GM19455 (cell line): Measurements from ENCODE around the gene LILRB4.
"Not testable (repeated sequence)": the region's sequence is repeated elsewhere in the genome, so short reads cannot be mapped to it uniquely, and the experiment has no call there.

ENCODE experiments used
- ATAC-seq: cut with Tn5 transposase; IDR thresholded peaks from one replicate; pipeline ENCODE4 v1.9.1; 2021; ENCODE audit not compliant: unreplicated experiment

The LILRB4 gene

DNA sequence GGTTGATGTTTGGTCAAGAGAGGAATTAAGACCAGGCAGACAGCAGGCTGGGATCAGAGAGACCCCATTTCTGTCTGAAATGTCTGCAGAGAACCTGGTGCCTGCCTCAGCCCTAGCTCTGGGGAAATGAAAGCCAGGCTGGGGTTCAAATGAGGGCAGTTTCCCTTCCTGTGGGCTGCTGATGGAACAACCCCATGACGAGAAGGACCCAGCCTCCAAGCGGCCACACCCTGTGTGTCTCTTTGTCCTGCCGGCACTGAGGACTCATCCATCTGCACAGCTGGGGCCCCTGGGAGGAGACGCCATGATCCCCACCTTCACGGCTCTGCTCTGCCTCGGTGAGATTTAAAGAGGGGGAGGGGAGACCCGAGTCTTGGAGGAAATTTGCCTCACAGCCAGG, at the start of gene LILRB4:
Gene LILRB4 (plus strand): TSS at position 256 of the 400 bp plus-strand sequence. CDS start 49 bp downstream, at position 305.
- ATAC-seq: no peak

DNA sequence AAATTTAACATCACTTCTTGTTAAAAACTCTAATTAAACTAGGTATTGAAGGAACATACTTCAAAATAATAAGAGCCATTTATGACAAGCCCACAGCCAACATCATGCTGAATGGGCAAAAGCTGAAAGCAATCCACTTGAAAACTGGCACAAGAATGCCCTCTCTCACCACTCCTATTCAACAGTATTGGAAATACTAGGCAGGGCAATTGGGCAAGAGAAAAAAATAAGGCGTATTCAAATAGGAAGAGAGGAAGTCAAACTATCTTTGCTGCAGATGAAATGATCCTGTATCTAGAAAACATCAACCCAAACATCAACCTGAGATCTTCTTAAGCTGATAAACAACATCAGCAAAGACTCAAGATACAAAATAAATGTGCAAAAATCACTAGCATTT, 48.1 kb upstream of the LILRB4 start:
- no peak for ATAC-seq

DNA sequence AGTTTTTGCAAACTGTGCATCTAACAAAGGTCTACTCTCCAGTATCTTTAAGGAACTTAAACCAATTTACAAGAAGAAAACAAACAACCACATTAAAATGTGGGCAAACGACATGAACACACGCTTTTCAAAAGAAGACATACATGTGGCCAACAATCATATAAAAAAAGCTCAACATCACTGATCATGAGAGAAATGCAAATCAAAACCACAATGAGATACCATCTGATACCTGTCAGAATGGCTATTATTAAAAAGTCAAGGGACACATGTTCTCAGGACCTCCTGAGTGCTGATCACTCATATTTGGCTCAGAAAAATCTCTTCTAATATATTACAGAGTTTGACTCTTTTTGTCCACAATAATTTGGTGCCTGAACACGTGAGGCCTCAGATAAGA, 46.7 kb upstream of the LILRB4 start:
- peak; percentile 29 for ATAC-seq

DNA sequence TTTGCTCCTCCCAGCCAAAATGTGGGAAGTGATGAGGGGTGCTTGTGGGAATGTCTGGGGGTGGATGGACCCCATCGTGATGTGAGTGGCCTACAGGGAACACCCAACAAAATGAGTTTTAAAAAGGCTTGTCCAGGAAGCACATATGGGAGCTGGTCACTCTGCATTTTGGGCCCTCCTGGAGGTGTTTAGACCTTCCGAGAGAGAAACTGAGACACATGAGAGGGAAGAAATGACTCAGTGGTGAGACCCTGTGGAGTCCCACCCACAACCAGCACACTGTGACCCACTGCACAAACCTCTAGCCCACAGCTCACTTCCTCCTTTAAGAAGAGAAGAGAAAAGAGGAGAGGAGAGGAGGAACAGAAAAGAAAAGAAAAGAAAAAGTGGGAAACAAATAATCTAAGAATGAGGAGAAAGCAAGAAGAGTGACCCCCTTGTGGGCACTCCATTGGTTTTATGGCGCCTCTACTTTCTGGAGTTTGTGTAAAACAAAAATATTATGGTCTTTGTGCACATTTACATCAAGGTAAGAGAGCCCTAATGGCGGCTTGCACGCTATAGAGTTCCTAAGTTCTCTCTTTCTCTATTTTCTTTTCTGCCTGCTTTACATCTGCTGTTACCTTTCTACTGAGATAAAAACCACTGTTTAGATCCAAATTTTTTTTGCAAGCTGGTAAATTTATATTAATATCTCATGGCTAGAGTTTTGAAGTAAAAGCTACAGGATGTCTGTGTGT, 45.8 kb upstream of the LILRB4 start:
- peak; percentile 64 for ATAC-seq

DNA sequence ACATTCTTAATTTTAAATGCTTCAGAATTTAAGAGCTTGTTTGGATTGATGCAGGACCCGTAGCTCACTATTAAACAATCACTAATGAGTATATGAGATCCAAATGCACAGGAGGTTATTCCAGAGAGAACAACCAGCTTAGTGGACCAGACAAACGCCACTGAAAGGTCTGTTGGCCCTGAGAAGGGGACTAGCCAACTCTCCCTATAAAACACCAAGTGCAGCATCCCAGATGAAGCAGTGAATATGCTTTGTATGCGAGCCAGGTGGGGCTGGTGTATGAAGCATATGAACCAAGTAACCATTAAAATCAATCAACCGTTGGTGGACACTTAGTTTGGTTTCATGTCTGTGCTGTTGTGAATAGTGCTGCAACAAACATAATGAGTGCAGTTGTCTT, 42.3 kb upstream of the LILRB4 start:
- ATAC-seq: no peak

DNA sequence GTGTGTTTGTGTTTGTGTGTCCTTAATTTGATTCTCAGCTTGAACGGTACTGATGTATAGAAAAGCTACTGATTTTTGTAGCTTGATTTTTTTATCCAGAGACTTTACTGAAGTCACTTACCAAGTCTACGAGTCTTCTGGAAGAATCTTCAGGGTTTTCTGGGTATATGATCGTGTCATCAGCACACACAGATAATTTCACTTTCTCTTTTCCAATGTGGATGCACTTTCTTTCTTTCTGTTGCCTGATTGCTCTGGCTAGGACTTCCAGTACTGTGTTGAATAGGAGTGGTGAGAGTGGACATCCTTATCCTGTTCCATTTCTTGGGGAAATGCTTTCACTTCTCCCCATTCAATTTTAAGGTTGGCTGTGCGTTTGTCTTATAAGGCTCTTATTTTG, 40.4 kb upstream of the LILRB4 start:
- no peak for ATAC-seq

DNA sequence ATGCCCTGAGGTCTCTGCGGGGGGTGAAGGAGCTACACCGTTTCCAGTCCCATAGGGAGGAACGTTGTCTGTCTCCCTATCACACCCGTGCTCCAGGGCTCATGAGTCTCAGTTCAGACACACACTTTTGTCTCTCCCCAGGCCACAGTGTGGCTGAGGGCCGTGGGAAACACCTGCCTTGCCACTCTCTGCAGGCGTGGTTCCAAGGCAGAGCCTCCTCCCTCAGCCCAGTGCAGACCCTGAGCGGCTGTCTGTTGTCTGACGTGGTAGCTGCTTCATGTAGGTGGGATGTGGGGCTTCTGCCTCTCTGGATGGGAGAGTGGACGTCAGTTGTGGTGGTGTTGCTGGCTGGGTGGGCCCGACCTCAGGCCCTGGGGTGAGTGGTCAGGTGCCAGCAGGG, 38.6 kb upstream of the LILRB4 start:
- not testable (repeated sequence) for ATAC-seq

DNA sequence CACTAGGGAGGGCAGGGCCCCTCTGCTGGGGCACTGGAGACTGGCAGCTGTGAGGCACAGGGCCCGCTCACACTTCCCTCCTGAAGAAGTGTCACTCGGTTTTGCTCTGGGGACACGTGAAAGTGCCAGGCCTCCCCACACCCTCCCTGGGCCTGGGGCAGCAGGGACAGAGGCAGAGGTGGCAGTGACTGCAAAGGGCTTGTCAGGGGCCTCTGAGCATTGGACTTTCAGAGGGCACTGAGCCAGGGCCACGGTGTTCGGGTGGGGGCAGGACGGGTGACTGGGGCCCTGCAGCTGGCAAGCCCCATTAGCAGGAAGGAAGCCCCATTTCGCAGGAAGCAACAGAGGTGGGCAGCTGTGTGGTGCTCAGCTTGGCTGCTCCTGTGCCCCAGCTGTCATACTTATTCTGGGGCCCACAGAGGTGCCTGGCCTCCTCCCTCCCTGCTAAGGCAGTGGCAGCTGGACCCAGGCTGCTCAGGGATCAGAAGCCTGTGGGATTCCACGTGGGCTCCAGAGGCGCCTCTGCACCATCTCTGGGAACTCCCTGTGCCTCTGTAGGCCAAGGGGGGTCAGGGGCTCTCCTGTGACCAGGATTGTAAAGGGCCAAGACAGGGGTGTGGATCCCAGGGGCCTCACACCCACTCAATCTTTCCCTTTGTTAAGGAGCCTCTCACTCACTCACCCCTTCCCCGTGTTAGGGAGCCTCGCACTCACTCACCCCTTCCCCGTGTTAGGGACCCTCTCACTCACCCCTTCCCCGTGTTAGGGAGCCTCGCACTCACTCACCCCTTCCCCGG, 37.7 kb upstream of the LILRB4 start:
- not testable (repeated sequence) for ATAC-seq

DNA sequence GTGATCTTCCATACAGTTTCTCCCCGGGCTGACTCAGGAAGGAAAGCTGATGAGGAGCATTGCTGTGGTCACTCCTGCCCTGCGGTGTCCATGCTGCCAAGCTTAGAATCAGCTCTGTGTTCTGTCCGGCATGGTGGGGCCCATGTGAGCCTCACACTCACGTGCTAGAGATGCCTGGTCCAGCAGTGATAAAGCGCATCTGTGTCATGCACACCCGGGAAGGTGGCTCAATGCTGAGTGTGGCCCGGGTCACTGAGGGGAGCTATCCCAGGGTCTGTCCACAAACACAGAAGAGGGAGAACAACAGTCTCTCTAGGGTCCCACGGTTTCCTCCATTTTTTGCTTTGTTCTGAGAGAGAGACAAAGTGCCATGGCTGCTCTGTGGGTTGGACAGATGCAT, 36.0 kb upstream of the LILRB4 start:
- ATAC-seq: no peak

DNA sequence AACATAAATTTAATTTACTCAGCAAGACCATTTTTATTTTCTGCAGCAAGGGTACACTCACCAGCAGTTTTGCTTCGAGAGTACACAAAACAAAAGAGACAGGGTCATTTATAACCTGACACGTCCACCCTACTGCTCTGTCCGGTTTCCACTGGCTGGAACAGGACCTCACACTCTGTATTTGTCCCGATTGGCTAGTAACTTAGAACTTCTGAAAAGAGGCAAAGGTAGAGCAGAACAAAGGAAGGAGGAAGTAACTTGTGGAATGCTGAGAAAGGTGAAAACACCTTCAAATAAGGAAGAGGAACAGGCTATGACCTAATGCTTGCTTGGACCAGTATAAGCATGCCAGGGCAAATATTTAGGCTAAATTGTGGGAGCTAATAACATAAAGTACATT, 34.9 kb upstream of the LILRB4 start:
- ATAC-seq: not testable (repeated sequence)

DNA sequence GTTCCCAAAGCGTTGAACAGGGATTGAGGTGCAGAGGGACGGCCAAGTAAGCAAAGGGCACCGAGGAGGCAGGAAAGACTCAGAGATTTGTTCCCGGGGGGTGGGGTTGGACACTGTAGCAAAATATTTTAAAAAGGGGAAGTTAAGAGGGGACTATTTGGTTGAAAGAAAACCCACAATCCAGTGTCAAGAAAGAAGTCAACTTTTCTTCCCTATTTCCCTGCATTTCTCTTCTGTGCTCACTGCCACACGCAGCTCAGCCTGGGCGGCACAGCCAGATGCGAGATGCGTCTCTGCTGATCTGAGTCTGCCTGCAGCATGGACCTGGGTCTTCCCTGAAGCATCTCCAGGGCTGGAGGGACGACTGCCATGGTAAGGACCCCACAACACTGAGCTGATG, 32.5 kb upstream of the LILRB4 start, which contains the start of gene LILRB1:
Gene LILRB1 (plus strand): TSS at position 223 of the 400 bp plus-strand sequence. CDS start 590 bp downstream, outside the sequence.
- ATAC-seq: not testable (repeated sequence)

DNA sequence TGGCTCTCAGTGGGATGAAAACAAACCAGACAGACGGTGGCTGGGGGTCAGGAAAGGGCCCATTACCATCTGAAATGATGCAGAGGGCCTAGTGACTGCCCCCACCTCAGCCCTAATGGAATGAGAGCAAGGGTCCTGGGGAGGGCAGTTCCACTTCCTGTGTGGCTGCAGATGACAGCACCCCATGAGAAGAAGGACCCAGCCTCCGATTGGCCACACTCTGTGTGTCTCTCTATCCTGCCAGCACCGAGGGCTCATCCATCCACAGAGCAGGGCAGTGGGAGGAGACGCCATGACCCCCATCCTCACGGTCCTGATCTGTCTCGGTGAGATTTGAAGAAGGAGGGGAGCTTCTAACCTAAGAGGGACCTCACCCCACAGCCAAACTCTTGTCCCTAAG, 32.0 kb upstream of the LILRB4 start:
- no peak for ATAC-seq

DNA sequence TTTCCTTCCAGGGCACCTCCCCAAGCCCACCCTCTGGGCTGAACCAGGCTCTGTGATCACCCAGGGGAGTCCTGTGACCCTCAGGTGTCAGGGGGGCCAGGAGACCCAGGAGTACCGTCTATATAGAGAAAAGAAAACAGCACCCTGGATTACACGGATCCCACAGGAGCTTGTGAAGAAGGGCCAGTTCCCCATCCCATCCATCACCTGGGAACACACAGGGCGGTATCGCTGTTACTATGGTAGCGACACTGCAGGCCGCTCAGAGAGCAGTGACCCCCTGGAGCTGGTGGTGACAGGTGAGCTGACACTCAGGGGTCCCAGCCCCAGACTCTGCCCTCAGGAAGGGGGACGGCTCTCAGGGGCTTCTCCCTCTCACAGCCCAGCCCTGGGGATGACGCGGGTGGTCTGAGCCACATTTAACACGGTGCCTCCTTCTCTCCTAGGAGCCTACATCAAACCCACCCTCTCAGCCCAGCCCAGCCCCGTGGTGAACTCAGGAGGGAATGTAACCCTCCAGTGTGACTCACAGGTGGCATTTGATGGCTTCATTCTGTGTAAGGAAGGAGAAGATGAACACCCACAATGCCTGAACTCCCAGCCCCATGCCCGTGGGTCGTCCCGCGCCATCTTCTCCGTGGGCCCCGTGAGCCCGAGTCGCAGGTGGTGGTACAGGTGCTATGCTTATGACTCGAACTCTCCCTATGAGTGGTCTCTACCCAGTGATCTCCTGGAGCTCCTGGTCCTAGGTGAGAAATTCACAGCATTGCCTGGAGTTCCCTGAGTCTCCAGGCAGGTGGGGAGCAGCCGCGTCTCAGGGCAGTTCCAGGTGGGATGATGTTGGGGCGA, 31.1 kb upstream of the LILRB4 start:
- ATAC-seq: not testable (repeated sequence)

DNA sequence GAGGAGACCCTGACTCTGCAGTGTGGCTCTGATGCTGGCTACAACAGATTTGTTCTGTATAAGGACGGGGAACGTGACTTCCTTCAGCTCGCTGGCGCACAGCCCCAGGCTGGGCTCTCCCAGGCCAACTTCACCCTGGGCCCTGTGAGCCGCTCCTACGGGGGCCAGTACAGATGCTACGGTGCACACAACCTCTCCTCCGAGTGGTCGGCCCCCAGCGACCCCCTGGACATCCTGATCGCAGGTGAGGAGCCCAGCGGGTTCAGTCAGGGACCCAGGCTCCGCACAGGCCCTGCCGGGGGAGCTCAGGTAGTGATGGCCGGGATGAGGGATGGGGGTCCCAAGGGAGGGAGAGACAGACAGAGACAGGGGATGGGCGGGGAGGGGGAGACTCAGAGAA, 30.3 kb upstream of the LILRB4 start:
- not testable (repeated sequence) for ATAC-seq

DNA sequence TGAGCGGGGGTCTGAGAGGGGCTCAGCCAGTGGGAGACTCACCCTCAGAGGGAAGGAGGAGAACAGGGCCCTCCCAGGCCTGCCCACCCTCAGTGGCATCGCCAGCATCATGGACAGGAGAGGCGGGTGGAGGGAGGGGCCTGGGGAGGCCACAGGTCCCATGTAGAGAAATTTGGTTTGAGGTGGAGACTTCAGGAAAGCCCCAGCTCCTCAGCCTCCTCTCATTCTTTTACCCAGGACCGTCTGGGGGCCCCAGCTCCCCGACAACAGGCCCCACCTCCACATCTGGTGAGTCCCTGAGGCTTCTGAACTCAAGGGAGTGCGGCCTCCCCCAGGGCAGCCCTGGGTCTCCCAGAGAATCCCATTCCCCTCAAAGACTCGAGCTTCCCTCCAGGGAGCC, 29.4 kb upstream of the LILRB4 start:
- ATAC-seq: no peak

DNA sequence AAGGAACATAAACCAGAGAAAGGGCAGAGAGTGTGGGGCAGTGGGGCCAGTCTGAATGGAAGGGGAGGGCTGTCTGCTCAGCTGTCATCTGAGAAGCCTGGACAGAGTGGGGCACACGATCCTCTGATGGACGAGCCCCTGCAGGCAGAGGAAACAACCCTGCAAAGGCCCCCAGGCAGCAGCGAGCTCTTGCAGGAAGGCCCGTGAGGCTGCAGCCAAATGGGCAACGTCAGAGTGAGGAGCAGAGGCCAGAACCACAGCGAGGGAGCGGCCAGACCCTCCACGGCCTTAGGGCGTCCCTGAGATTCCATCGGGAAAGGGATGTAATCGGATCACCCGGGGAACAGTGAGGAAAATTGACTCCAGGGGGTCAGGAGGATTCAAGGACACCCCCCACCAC, 26.7 kb upstream of the LILRB4 start:
- ATAC-seq: not testable (repeated sequence)

DNA sequence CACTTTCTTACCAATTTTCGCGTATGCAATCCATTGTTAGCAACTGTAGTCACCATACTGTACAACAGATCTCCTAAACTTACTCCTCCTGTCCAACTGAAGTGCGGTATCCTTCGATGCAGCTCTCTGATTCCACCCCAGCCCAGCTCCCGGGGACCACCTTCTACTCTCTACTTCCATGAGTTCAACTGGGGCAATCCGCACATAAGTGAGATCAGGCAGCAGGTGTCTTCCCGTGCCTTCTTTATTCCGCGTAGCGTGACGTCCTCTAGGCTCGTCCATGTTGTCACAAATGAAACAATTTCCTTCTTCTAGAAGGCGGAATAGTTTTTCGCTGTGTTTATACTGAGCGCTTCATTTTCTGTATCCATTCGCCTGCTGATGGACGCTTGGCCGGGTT, 24.1 kb upstream of the LILRB4 start:
- ATAC-seq: no peak

DNA sequence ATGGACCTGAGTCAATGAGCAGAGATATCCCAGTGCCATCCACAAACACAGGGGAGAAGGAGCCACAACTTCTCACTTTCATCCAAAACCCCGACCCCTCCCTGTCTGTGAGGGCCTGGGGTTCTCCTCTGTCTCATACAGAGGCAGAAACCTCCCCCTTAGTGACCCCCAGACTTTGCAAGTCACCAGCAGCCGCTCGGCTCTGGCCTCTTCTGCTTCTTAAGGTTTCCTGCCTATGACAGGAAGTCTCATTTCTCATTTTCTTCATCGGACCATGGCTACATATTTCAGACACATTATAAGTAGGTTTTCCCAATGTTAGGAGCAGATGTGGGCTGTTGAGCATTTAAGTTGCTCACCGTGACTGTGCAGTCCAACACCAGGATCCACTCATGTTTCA, 19.8 kb upstream of the LILRB4 start:
- ATAC-seq: not testable (repeated sequence)

DNA sequence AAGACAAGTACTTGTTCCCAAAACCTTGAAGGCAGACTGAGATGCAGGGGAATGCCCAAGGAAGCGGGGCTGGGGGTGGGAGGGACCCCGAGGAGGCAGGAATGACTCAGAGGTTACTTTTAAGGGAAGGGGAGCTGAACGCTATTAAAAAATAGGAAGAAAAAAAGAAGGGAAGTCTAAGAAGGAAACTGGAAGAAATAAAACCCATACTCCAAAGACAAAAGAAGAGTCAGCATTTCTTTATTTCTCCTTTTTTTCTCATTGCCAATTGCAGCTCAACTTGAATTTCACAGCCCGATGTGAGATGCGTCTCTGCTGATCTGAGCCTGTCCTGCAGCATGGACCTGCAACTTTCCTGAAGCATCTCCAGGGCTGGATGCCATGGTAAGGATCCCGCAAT, 19.2 kb upstream of the LILRB4 start:
- not testable (repeated sequence) for ATAC-seq

DNA sequence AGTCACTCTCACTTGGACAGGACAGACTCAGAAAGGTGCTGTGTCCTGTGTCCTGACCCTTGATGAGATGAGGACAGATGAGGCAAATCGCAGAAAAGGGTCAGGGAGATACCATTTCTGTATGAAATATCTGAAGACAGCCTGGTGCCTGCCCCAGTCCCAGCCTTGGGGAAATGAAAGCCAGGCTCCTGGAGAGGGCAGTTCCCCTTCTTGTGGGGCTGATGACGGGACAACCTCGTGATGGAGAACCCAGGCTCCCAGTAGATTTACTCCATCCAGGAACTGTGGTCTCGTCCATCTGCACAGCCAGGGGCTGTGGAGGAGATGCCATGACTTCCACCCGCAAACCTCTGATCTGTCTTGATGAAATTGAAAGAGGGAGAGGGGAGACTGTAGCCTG, 18.7 kb upstream of the LILRB4 start:
- no peak for ATAC-seq

DNA sequence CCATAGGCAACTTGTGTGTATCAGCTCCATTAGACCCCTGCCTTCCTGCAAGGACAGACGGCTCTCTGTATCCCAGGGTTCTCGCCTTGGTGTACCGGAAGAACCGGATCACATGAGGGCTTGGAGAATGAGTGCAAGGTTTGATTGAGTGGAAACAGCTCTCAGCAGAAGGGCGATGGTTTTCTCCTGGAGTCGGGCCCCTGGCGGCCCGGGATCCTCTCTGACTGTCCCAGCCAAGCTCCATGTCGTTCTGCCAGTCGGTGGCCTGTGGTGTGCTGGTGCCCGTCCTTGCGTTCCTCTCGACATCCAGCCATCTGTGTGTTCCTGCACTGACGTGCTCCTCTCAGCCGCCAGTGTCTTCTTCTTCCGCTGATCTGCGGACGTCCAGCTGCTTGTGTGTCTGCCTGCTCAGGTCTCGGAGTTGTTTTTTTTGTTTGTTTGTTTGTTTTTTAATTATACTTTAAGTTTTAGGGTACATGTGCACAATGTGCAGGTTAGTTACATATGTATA, 16.4 kb upstream of the LILRB4 start:
- ATAC-seq: no peak
